ENCODE results near the gene DUSP16.

DNA sequence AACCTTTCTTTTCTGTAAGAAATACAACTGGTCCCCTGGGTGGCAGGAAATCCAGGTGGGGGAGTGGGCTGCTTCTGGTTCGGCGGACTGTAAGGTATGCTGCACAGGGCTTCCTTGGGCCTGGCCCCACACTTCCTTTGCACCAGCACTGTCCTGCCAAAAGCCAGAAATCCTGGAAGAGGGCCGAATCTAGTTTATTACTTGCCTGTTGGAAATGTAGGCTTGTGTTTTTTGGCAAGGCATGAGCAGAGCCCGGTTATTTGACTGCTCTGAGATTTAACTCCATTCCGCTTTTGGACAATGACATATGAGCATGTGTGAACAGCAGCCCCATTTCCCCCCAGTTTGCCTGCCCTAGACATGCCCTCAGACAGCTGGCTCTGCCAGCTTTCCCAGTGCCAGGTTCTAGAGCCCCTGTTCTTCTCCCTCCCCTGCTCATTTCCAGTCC is 119.2 kb downstream of the DUSP16 start:
- no peak for TF ChIP-seq CTCF (IDR thresholded peaks at IDR 0.05)
- no peak for TF ChIP-seq EZH2 (IDR thresholded peaks at IDR 0.05)
- no peak for TF ChIP-seq EZH2phosphoT487 (IDR thresholded peaks at IDR 0.05)

Measured in neural progenitor cell (in vitro differentiated cells).